ENCODE data around the gene CTNNA3.

GRCh38 chr10:66673071-66673470 is 1022.9 kb downstream of the CTNNA3 start:
- TF ChIP-seq YY1 (IDR thresholded peaks at IDR 0.05) (no peak), NR2F2 (IDR thresholded peaks at IDR 0.05) (no peak), CTCF (IDR thresholded peaks at IDR 0.05; ENCODE audit: low read depth, low read length, missing input control) (no peak), TAF1 (conservative IDR thresholded peaks at IDR 0.05) (no peak), RAD21 (IDR thresholded peaks at IDR 0.05) (no peak), GABPA (IDR thresholded peaks at IDR 0.05 in 1 of 2, conservative IDR thresholded peaks at IDR 0.05 in 1 of 2) (no peak), FOXA1 (IDR thresholded peaks at IDR 0.05) (no peak), JUND (IDR thresholded peaks at IDR 0.05) (no peak), ATF3 (IDR thresholded peaks at IDR 0.05) (no peak), REST (IDR thresholded peaks at IDR 0.05) (no peak), RXRA (IDR thresholded peaks at IDR 0.05) (no peak), MAX (IDR thresholded peaks at IDR 0.05) (no peak), SP1 (IDR thresholded peaks at IDR 0.05) (no peak)
- TF ChIP-seq, protein P1, sequence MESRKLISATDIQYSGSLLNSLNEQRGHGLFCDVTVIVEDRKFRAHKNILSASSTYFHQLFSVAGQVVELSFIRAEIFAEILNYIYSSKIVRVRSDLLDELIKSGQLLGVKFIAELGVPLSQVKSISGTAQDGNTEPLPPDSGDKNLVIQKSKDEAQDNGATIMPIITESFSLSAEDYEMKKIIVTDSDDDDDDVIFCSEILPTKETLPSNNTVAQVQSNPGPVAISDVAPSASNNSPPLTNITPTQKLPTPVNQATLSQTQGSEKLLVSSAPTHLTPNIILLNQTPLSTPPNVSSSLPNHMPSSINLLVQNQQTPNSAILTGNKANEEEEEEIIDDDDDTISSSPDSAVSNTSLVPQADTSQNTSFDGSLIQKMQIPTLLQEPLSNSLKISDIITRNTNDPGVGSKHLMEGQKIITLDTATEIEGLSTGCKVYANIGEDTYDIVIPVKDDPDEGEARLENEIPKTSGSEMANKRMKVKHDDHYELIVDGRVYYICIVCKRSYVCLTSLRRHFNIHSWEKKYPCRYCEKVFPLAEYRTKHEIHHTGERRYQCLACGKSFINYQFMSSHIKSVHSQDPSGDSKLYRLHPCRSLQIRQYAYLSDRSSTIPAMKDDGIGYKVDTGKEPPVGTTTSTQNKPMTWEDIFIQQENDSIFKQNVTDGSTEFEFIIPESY (IDR thresholded peaks at IDR 0.05) = no peak
